Measurements from ENCODE around the gene PPP2R2C.
A peak's percentile ranks its signal among the peaks of the same experiment; 100 is the strongest.

PPP2R2C gene

GRCh38 chr4:6330384-6330767 is 142.0 kb downstream of the PPP2R2C start:
- TF ChIP-seq CTCF (conservative IDR thresholded peaks at IDR 0.05; ENCODE audit: low read depth, low read length), result no peak
- H3K4me1 ChIP-seq (ENCODE audit: low read depth, poor library complexity, severe bottlenecking), result no peaks in the 10 kb centered on the region
- H3K4me3 ChIP-seq (IDR thresholded peaks at IDR 0.05; ENCODE audit: insufficient read depth, low read depth, low read length), result no peak overlapping the region
- H3K27ac ChIP-seq, result no peak overlapping the region
- H3K9ac ChIP-seq, result no peak overlapping the region
- H2AFZ ChIP-seq (ENCODE audit: low read depth), result no peak overlapping the region
- no peaks in the 10 kb centered on the region for H3K79me2 ChIP-seq (ENCODE audit: insufficient read depth, low read depth)
- peaks cover 14% of the 10 kb centered on the region; the same call in 1 of the 2 replicates for H3K27me3 ChIP-seq (ENCODE audit: insufficient read depth, low read depth)
- no peaks in the 10 kb centered on the region for H4K20me1 ChIP-seq (ENCODE audit: insufficient read depth)
- no peaks in the 10 kb centered on the region for H3K36me3 ChIP-seq (ENCODE audit: insufficient read depth)
- no peak overlapping the region for H3K4me2 ChIP-seq

GRCh38 chr4:6329478-6330383 is 142.7 kb downstream of the PPP2R2C start:
- Histone ChIP-seq H4K20me1 (ENCODE audit: insufficient read depth) (no peaks in the 10 kb centered on the region), H3K9ac (no peak overlapping the region), H2AFZ (ENCODE audit: low read depth) (no peak overlapping the region), H3K27ac (no peak overlapping the region), H3K27me3 (ENCODE audit: insufficient read depth, low read depth) (peaks cover 14% of the 10 kb centered on the region; the same call in 1 of the 2 replicates), H3K4me3 (IDR thresholded peaks at IDR 0.05; ENCODE audit: insufficient read depth, low read depth, low read length) (no peak overlapping the region), H3K79me2 (ENCODE audit: insufficient read depth, low read depth) (no peaks in the 10 kb centered on the region), H3K36me3 (ENCODE audit: insufficient read depth) (no peaks in the 10 kb centered on the region), H3K4me1 (ENCODE audit: low read depth, poor library complexity, severe bottlenecking) (no peaks in the 10 kb centered on the region), H3K4me2 (no peak overlapping the region)
- no peak for TF ChIP-seq CTCF (conservative IDR thresholded peaks at IDR 0.05; ENCODE audit: low read depth, low read length)

GRCh38 chr4:6328526-6328925 is 143.9 kb downstream of the PPP2R2C start:
- Histone ChIP-seq H3K27ac (no peak overlapping the region), H3K27me3 (ENCODE audit: insufficient read depth, low read depth) (peaks cover 16% of the 10 kb centered on the region; the same call in 1 of the 2 replicates), H3K4me1 (ENCODE audit: low read depth, poor library complexity, severe bottlenecking) (no peaks in the 10 kb centered on the region), H3K79me2 (ENCODE audit: insufficient read depth, low read depth) (no peaks in the 10 kb centered on the region), H4K20me1 (ENCODE audit: insufficient read depth) (no peaks in the 10 kb centered on the region), H3K4me3 (IDR thresholded peaks at IDR 0.05; ENCODE audit: insufficient read depth, low read depth, low read length) (no peak overlapping the region), H3K9ac (no peak overlapping the region), H2AFZ (ENCODE audit: low read depth) (no peak overlapping the region), H3K36me3 (ENCODE audit: insufficient read depth) (no peaks in the 10 kb centered on the region), H3K4me2 (no peak overlapping the region)
- TF ChIP-seq CTCF (conservative IDR thresholded peaks at IDR 0.05; ENCODE audit: low read depth, low read length), result no peak

- Histone ChIP-seq H3K79me2 (ENCODE audit: insufficient read depth, low read depth) (no peaks in the 10 kb centered on the region), H3K27ac (no peak overlapping the region), H3K9ac (no peak overlapping the region), H3K4me3 (IDR thresholded peaks at IDR 0.05; ENCODE audit: insufficient read depth, low read depth, low read length) (no peak overlapping the region), H4K20me1 (ENCODE audit: insufficient read depth) (no peaks in the 10 kb centered on the region), H3K4me1 (ENCODE audit: low read depth, poor library complexity, severe bottlenecking) (no peaks in the 10 kb centered on the region), H3K4me2 (no peak overlapping the region), H2AFZ (ENCODE audit: low read depth) (no peak overlapping the region), H3K27me3 (ENCODE audit: insufficient read depth, low read depth) (peaks cover 16% of the 10 kb centered on the region; the same call in 1 of the 2 replicates), H3K36me3 (ENCODE audit: insufficient read depth) (no peaks in the 10 kb centered on the region)
- TF ChIP-seq CTCF (conservative IDR thresholded peaks at IDR 0.05; ENCODE audit: low read depth, low read length), result peak; percentile 62; the same call in 1 of the 2 replicates
Observed at GRCh38 chr4:6327220-6327917, 145.0 kb downstream of the PPP2R2C start.
